Activated T-cell treated with anti-CD3 and anti-CD28 coated beads for 1 hour (primary cell): ENCODE data around the gene AP3S1.

Source experiments
- DNase-seq: peaks from one replicate; pipeline ENCODE4 v3.0.0-alpha.2; 2020; ENCODE audit warnings: low read depth

Gene AP3S1

DNA sequence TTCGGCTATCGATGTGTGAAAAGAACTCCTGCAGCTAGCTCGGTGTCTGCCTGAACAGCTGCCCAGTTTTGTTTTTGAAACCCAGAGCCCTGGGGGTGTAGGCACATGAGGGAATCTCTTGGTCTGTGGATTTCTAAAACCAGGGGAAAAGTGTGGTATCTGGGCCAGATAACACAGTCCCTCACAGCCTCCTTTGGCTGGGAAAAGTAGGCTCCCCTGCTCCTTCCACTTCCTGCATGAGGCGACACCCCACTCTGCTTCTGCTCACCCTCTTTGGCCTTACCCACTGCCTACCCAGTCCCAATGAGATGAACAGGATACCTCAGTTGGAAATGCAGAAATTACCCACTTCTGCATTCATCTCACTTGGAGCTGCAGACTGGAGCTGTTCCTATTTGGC is 15.8 kb upstream of the AP3S1 start:
- no peak for DNase-seq

GRCh38 chr5:115829913-115830312 is 11.8 kb upstream of the AP3S1 start:
- no peak for DNase-seq

DNA sequence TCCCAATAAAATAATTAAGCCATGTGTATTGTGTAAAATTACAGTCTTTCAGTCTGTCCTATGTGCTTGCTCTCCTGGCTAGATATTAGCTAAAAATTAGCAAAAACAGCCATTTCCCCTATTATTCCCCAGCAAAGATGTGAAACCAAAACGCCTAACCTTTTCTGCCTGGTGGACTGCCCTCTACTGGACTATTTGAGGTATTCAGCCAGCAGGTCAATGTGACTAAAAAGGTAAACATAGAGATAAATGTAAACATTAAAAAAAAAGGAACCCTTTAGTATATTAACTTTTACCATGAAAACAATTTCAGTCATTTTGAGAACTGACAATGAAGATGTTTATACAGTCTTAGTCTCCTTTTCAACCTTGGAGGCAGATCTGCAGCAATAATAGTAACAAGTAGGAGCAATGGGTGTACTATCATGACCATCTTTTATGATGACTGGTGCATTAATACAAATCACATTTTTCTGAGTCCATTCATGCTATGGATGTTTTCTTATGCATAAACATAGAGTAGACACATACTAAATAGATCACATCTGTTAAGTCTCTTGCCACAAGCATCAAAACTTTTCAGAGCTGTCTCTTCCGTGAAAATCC is 10.5 kb upstream of the AP3S1 start:
- no peak for DNase-seq

- no peak for DNase-seq
These were observed 6.3 kb upstream of the AP3S1 start for GRCh38 chr5:115835481-115835880.

GRCh38 chr5:115838885-115839518 is 2.7 kb upstream of the AP3S1 start:
- no peak for DNase-seq

GRCh38 chr5:115840873-115841272 is 862 bp upstream of the AP3S1 start:
- no peak for DNase-seq

DNA sequence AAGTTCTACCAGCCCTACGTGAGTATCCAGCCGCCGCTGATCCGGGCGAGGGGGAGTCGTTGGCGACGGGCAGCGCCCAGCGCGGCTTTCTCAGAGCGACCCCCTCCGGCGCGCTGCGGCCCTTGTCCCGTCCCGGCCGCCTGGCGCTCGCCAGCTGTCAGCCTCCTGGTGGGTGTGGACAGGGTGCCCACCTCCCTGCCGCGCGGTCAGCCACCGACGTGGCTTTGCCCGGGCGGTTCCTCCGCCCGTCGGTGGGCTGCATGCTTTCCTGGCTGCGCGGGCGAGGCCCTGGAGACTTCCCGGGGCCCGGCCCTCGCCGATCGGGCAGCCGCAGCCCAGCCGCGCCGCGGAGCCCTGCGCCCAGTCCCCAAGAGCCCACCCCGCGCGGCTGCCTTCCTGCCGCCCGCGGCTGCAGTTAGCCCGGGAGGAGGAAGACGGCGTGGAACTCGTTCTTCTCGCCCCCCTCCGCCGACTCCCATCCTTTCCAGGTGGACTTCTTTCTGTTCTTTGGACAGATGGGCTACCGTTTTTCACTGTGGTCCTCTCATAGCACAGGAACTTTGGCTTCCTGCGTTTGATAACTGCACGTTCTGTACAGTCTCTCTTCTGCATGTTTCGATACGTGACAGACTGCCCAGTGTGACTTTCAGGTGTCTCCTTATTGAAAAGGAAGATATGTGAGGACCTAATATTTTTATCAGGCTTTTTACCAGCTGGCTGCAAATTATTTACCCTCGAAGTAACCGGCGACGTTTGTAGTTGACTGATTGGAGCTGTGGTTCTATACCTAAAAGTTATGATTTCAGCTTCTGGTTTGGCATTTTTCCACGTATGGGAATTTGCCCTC is 577 bp downstream of the AP3S1 start:
- DNase-seq, result no peak

DNA sequence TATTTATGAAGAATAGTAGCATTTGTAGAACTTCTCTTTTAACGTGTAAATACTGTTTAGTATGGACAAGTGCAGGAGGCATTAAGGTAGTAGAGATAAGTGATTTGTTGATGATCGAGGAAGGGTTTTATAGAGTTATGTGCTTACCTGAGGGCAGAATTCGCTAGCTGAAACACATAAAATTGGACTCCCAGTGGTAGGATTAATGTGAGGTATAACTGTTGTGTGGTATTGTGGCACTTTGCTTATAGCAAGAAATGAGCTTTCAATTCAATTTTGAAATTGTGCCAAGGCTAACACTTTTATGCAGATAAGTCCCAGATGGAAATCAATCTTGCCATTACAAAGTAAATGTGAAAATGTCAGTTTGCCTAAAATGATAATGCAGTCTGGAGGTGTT is 1.2 kb downstream of the AP3S1 start:
- DNase-seq, result no peak

GRCh38 chr5:115843444-115844130 is 1.9 kb downstream of the AP3S1 start:
- DNase-seq, result no peak

GRCh38 chr5:115844321-115844817 is 2.6 kb downstream of the AP3S1 start:
- no peak for DNase-seq

- no peak for DNase-seq
These were observed 5.6 kb downstream of the AP3S1 start for GRCh38 chr5:115847290-115847689.

DNA sequence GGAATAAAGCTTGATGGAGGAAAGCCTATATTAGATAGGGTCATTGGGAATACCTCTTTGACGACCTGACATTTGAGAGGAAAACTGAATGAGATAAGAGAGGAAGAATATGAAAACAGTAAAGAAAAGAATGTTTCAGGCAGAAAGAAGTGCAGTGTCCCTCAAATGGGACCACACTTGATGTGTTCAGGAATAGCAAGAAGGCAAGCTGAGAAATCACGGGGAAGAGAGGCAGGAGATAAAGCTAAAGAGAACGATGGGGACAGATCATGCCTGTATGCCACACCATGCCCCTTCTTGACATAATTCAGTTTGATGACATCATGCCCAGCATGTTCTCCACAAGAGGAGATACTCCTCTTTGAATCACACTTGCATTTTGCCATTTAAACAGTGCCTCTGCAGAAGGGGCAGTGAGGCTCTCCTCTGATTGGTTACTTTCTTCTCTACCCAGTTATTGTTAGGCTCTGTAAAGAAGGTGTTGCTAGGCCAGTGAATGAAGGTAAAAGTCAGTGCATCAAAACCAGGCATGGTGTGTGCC is 7.6 kb downstream of the AP3S1 start:
- no peak for DNase-seq

- no peak for DNase-seq
These were observed 9.1 kb downstream of the AP3S1 start for GRCh38 chr5:115850744-115851416.

GRCh38 chr5:115854139-115854538 is 12.4 kb downstream of the AP3S1 start:
- DNase-seq, result no peak

GRCh38 chr5:115855959-115856358 is 14.2 kb downstream of the AP3S1 start:
- DNase-seq, result no peak

GRCh38 chr5:115857057-115857479 is 15.3 kb downstream of the AP3S1 start:
- no peak for DNase-seq

GRCh38 chr5:115857626-115858349 is 16.1 kb downstream of the AP3S1 start:
- DNase-seq, result no peak

DNA sequence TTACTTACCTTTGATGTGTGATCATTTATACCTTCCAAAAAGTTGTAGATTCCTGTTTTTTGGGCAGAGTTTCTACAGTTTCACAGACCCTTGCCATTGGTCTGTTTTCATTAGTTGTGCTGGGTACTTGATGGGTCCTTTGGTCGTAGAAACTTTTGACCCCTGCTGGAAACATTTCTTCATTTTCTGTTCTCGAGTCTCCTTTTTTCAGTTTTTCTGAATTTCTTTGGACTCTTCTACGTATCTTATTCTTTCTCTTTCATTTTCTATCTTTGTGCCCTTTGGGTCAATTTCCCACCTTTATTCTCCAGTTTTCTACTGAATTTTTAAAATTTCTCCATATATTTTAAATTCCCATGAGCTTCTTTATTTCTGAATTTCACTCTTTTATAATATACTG is 16.7 kb downstream of the AP3S1 start:
- DNase-seq, result no peak

DNA sequence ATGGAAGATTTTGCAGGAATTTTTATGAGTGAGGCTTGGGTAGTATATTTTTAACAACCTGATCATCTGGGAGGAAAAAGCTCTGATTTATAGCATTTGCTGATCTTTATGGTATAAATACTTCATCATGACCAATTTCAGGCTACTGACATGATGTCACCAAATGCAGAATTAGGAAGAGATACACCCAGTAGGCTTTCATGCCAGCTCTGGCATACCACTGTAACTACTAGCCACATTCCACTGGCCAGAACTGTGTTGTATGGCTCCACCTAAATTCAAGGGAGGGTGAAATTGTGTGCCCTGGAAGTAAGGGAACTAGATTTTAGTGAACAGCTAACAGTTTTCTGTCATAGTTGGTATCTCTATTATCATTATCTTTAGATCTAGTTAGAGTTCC is 17.6 kb downstream of the AP3S1 start:
- no peak for DNase-seq

DNA sequence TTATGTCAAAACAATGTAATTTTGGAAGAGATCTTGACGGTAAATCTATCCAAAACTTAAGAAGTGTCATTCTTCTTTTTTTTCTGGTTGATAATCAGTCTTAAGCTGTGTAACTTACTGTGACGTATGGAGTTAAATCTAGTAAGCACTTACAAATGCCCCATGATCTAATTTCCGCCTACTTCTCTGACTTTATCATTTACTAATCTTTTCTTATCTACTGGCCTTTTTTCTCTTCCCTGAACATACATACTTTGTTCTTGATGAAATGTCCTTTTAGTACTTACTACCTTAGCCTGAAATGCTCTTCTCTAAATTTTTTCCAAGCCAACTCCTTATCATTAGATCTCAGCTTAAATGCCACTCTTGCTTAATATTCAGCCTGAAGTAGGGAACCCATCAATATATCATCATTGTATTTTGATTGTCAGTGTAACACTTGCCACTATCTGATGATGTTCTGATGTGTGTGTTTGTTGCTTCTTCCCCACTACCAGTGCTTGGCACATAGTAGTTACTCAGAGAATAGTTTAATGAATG is 27.6 kb downstream of the AP3S1 start:
- no peak for DNase-seq

GRCh38 chr5:115872447-115872846 is 30.7 kb downstream of the AP3S1 start:
- DNase-seq, result no peak
